ENCODE measurements around the gene SLC24A3.
"Not testable (repeated sequence)": the region's sequence is repeated elsewhere in the genome, so short reads cannot be mapped to it uniquely, and the experiment has no call there.

DNA sequence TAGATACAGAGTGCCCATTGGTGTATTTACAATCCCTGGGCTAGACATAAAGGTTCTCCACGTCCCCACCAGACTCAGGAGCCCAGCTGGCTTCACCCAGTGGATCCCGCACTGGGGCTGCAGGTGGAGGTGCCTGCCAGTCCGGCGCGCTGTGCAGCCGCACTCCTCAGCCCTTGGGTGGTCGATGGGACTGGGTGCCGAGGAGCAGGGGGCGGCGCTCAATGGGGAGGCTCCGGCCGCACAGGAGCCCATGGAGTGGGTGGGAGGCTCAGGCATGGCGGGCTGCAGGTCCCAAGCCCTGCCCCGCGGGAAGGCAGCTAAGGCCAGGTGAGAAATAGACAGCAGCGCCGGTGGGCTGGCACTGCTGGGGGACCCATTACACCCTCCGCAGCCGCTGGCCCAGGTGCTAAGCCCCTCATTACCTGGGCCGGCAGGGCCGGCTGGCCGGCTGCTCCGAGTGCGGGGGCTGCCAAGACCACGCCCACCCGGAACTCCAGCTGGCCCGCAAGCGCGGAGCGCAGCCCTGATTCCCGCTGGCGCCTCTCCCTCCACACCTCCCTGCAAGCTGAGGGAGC, 427.1 kb downstream of the SLC24A3 start:
- TF ChIP-seq, protein P1, sequence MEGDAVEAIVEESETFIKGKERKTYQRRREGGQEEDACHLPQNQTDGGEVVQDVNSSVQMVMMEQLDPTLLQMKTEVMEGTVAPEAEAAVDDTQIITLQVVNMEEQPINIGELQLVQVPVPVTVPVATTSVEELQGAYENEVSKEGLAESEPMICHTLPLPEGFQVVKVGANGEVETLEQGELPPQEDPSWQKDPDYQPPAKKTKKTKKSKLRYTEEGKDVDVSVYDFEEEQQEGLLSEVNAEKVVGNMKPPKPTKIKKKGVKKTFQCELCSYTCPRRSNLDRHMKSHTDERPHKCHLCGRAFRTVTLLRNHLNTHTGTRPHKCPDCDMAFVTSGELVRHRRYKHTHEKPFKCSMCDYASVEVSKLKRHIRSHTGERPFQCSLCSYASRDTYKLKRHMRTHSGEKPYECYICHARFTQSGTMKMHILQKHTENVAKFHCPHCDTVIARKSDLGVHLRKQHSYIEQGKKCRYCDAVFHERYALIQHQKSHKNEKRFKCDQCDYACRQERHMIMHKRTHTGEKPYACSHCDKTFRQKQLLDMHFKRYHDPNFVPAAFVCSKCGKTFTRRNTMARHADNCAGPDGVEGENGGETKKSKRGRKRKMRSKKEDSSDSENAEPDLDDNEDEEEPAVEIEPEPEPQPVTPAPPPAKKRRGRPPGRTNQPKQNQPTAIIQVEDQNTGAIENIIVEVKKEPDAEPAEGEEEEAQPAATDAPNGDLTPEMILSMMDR (IDR thresholded peaks at IDR 0.05): not testable (repeated sequence)
- not testable (repeated sequence) for TF ChIP-seq ZFX (IDR thresholded peaks at IDR 0.05; ENCODE audit: borderline replicate concordance)
